T-helper 1 cell treated with Interleukin-12 subunit alpha and Interleukin-12 subunit beta and Interleukin-4 antibody, amounts not matched to agents 30 μg/mL and 1 μg/mL, for 36 hours (primary cell): ENCODE measurements around the gene GBP3.
"Not testable (repeated sequence)": the region's sequence is repeated elsewhere in the genome, so short reads cannot be mapped to it uniquely, and the experiment has no call there.

Experiments
- H3K27ac Mint-ChIP-seq: one replicate; pipeline ENCODE4 v1.8.0; 2021; ENCODE audit warnings: mild to moderate bottlenecking, mixed read lengths
- H3K27me3 Mint-ChIP-seq: one replicate; pipeline ENCODE4 v1.8.0; 2021; ENCODE audit warnings: low read depth, mixed read lengths
- H3K36me3 Mint-ChIP-seq: one replicate; pipeline ENCODE4 v1.8.0; 2021; ENCODE audit warnings: low read depth, mixed read lengths
- H3K4me1 Mint-ChIP-seq: one replicate; pipeline ENCODE4 v1.8.0; 2021; ENCODE audit warnings: low read depth, mixed read lengths
- H3K4me3 Mint-ChIP-seq: one replicate; pipeline ENCODE4 v1.8.0; 2021; ENCODE audit warnings: mild to moderate bottlenecking, moderate library complexity, mixed read lengths
- H3K9me3 Mint-ChIP-seq: one replicate; pipeline ENCODE4 v1.8.0; 2021; ENCODE audit warnings: mixed read lengths

The GBP3 gene, protein sequence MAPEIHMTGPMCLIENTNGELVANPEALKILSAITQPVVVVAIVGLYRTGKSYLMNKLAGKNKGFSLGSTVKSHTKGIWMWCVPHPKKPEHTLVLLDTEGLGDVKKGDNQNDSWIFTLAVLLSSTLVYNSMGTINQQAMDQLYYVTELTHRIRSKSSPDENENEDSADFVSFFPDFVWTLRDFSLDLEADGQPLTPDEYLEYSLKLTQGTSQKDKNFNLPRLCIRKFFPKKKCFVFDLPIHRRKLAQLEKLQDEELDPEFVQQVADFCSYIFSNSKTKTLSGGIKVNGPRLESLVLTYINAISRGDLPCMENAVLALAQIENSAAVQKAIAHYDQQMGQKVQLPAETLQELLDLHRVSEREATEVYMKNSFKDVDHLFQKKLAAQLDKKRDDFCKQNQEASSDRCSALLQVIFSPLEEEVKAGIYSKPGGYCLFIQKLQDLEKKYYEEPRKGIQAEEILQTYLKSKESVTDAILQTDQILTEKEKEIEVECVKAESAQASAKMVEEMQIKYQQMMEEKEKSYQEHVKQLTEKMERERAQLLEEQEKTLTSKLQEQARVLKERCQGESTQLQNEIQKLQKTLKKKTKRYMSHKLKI

DNA sequence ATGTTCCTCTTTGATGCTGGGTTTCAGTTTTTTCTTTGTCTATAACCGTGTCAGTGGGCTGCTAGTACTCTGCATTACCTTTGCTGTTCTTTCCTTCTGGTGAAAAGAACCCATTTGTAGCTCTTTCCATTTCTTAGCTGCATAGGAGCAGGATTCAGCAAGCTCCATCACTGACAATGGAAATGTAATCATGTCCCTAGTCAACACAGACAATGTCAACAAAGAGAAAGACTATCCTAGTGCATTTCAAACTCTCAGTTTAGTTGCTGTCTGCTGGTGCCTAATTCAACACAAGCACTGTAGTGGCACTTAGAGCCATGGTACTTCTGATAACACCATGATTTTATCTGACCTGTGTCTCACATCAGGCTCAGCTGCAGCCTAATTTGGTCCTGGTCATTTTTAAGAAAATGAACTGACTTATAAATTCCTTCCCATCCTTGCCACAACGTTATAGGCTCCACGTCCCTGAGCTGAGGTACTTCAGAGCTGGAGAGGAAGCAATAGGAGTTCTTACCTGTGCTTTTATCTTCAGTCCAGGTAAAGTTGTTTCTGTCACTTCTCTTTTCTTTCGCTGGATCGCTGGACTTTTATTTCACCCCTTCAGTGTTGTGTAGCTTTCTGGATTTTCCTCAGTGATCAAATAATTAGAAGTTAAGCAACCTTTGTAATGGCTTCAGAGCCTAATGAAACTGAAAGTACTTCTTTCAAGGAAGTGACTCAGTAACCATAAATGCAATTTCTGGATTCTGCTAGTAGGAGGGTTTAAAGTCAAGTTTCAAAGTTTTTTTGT is at the start of gene GBP3:
GBP3 (minus strand) TSS at position 700 of the 793 bp plus-strand sequence. CDS start 2,145 bp downstream, outside the sequence.
- H3K4me3 Mint-ChIP-seq = peak within 1 kb of the TSS; percentile 97
- peaks cover 47% of the 10 kb centered on the region for H3K36me3 Mint-ChIP-seq
- peaks cover 34% of the 10 kb centered on the region for H3K4me1 Mint-ChIP-seq
- peak within 1 kb of the TSS; percentile 84 for H3K27ac Mint-ChIP-seq
- H3K9me3 Mint-ChIP-seq = peaks cover 11% of the 10 kb centered on the region
- no peaks in the 10 kb centered on the region for H3K27me3 Mint-ChIP-seq

DNA sequence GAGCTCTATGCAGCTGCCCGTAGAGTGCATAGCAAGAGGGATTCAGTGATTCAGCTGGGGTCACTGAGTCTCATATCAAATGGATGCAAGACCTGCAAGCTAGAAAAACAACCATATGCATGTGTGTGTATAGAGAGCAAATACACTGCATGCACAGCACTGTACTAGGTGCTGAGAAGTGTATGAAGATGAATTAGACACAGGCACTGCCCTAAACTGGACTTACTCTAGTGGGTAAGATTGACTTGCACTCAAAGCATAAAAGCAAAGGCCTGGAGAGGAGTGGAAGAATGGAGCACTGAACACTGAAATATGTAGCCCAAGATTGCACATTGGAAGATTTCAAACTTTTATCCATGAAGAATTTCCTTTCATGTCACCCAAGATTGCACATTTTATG is 47.8 kb upstream of the GBP3 start:
- Mint-ChIP-seq H3K4me3 (peak overlapping the region; percentile 75), H3K27ac (peak overlapping the region; percentile 8)

DNA sequence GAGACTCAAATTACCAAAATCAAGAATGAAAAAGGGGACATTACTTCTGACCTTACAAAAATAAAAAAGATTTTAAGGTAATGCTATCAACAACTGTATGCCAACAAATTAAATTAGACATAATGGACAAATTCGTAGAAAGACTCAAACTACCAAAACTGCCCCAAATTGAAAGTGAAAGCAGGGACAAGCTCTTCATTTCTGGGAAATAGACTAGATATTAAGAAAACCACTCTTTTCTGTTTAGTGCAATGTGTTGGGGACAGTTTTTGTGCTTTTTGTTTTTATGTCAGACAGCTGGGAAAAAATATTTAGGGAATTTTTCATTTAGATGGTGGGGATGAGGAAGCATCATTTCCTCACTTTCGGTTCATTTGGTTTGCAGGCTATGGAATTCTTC is 47.3 kb upstream of the GBP3 start:
- Mint-ChIP-seq H3K4me3 (peak overlapping the region; percentile 75), H3K9me3 (peaks cover 18% of the 10 kb centered on the region), H3K27me3 (peaks cover 5% of the 10 kb centered on the region), H3K4me1 (peaks cover 26% of the 10 kb centered on the region), H3K27ac (peak overlapping the region; percentile 72), H3K36me3 (peaks cover 24% of the 10 kb centered on the region)

More for the DNA sequence above, 47.8 kb upstream of the GBP3 start:
- Mint-ChIP-seq H3K36me3 (peaks cover 24% of the 10 kb centered on the region), H3K27me3 (peaks cover 5% of the 10 kb centered on the region), H3K4me1 (peaks cover 25% of the 10 kb centered on the region), H3K9me3 (peaks cover 19% of the 10 kb centered on the region)

DNA sequence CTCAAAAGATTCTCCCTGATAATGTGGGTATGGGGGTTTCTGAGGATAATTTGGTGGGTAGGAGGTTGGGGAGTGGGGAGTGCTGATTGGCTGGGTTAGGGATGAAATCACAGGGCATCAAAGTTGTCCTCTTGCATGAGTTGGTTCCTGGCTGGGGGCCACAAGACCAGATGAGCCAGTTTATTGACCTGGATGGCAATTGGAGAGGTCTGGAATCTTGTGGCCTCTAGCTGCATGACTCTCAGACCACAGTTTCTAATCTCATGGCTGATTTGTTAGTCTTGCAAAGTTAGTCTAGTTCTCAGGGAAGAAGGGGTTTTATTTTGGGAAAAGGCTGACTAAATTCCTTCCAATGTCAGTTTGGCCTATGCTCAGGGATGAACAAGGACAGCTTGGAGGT is 45.6 kb upstream of the GBP3 start:
- H3K36me3 Mint-ChIP-seq = peaks cover 25% of the 10 kb centered on the region
- peaks cover 31% of the 10 kb centered on the region for H3K4me1 Mint-ChIP-seq
- no peak overlapping the region for H3K4me3 Mint-ChIP-seq
- H3K27me3 Mint-ChIP-seq = no peaks in the 10 kb centered on the region
- peaks cover 4% of the 10 kb centered on the region for H3K9me3 Mint-ChIP-seq
- H3K27ac Mint-ChIP-seq = peak overlapping the region; percentile 51

DNA sequence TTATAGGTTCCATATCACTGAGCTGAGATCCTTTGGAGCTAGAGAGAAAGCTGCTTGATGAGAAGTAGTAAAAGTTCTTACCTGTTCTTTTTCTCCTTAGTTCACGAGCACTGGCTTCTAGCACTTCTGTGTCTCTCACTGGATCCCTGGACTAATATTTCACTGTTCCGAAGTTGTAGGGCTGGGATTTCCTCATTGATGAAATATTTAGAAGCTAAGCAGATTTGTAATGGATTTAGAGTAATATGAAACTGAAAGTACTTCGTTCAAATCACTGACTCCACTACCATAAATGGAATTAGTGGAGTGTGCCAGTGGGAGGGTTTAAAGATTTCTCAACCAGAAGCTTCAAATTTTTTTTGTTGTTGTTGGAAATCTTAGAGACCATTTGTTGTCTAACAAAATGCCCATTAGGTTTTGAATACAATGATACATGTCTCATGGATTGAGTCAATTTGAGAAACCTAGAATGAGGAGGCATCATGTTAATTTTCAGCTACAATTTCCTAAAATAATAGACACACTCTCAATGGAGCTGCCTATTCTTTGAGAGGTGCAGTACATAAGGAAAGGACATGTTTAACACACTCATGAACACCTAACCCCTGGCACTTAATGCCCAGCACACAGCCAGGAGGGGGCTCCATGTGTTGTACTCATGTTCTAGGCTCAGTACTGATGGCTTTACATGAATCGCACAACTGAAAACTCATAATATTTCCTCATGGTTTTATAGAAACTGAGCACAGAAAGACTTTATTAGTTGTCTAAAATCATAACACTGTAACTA is 42.6 kb upstream of the GBP3 start, which contains the start of gene GBP1:
GBP1 (minus strand) TSS at position 130 of the 790 bp plus-strand sequence. CDS start 1,974 bp downstream, outside the sequence.
- Mint-ChIP-seq H3K4me3 (peak within 1 kb of the TSS; percentile 86), H3K27ac (peak within 1 kb of the TSS; percentile 91), H3K36me3 (peaks cover 44% of the 10 kb centered on the region), H3K27me3 (no peaks in the 10 kb centered on the region), H3K4me1 (peaks cover 46% of the 10 kb centered on the region), H3K9me3 (no peaks in the 10 kb centered on the region)

DNA sequence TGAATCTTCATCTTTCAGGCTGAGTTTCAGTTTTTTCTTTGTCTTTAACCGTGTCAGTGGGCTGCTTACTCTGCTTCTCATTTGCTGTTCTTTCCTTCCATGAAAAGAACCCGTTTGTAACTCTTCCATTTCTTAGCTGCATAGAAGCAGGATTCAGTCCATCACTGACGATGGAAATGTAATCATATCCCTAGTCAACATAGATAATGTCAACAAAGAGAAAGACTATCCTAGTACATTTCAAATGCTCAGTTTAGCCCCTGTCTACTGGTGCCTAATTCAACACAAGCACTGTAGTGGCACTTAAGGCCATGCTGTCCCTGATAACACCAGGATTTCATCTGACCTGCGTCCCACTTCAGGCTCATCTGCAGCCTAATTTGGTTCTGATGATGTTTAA is 42.0 kb upstream of the GBP3 start:
- Mint-ChIP-seq H3K27me3 (no peaks in the 10 kb centered on the region), H3K4me1 (peaks cover 45% of the 10 kb centered on the region), H3K27ac (peak overlapping the region; percentile 91), H3K36me3 (peaks cover 45% of the 10 kb centered on the region), H3K4me3 (peak overlapping the region; percentile 86), H3K9me3 (no peaks in the 10 kb centered on the region)

DNA sequence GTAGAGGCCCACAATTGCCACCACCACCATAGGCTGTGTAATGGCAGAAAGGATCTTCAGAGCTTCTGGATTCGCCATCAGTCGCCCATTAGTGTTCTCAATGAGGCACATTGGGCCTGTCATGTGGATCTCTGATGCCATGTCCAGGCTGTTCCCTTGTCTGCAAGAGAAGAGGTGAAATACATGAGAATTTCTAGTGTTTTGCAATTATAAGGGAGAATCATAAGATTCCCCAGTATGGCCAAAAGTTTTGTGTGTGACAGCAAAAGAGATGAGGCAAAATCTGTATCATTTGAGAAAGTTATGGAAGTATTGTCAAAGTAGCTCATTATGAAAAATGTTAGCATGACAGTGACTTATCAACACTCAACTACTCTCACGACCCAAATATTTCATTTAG is 40.4 kb upstream of the GBP3 start:
- peak overlapping the region; percentile 86 for H3K4me3 Mint-ChIP-seq
- H3K27me3 Mint-ChIP-seq = no peaks in the 10 kb centered on the region
- H3K36me3 Mint-ChIP-seq = peaks cover 55% of the 10 kb centered on the region
- H3K27ac Mint-ChIP-seq = no peak overlapping the region
- peaks cover 41% of the 10 kb centered on the region for H3K4me1 Mint-ChIP-seq
- no peaks in the 10 kb centered on the region for H3K9me3 Mint-ChIP-seq

DNA sequence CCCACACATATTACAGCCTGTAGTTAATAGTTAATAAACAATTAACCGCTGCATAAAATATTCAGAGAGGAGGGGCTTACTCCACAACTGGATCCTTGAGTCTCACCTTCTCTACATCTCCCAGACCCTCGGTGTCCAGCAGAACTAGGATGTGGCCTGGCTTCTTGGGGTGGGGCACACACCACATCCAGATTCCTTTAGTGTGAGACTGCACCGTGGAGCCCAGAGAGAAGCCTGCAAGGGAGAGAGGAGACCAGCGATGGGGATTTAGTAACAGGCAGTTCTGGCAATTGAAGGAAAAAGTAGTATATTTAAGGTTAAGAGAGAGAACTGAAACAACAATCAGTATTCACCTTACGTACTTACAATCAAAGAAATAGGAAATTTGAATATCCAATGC is 37.4 kb upstream of the GBP3 start:
- H3K9me3 Mint-ChIP-seq = no peaks in the 10 kb centered on the region
- no peak overlapping the region for H3K27ac Mint-ChIP-seq
- H3K4me3 Mint-ChIP-seq = no peak overlapping the region
- H3K27me3 Mint-ChIP-seq = no peaks in the 10 kb centered on the region
- peaks cover 79% of the 10 kb centered on the region for H3K36me3 Mint-ChIP-seq
- peaks cover 36% of the 10 kb centered on the region for H3K4me1 Mint-ChIP-seq

DNA sequence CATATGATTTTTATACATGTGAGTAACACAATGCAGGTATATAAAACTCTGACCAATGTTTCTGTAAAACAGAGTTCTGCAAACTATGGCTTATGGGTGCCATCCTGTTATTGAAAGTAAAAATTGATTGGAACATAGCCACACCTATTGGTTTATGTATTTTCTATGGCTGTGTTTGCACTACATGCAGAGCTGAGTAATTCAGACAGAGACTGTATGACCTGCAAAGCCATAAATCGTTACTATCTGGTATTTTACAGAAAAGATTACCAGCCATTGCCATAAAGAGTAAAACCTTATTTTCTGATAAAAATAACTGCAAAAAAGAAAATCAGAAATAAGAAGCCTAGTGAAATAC is 29.3 kb upstream of the GBP3 start:
- no peaks in the 10 kb centered on the region for H3K27me3 Mint-ChIP-seq
- H3K27ac Mint-ChIP-seq = no peak overlapping the region
- H3K9me3 Mint-ChIP-seq = no peaks in the 10 kb centered on the region
- H3K4me3 Mint-ChIP-seq = no peak overlapping the region
- peaks cover 62% of the 10 kb centered on the region for H3K36me3 Mint-ChIP-seq
- peaks cover 2% of the 10 kb centered on the region for H3K4me1 Mint-ChIP-seq

DNA sequence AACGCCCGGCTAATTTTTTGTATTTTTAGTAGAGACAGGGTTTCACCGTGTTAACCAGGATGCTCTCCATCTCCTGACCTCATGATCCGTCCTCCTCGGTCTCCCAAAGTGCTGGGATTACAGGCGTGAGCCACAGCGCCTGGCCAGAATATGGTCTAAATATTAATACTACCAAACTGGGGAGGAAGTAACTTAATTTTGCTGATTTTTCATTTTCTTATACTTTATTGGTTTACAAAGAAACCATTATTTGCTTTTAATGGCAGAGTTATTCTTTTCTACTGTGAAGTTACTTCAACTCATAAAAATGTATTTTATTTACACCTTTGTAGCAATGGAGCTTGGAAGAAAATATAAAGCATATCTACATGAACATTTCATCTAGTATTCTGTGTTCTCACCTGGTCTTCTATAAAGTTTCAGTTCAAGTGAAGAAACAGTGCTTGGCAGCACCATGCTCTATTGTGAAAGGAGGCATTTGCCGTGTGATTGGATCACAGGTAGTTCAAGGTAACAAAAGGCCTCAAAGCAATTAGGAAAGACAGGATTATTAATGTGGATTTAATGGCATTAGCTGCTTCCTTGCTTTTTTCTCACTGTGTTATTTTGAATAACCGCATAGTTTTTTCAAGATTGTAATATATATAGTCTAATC is 28.8 kb upstream of the GBP3 start:
- Mint-ChIP-seq H3K36me3 (peaks cover 56% of the 10 kb centered on the region), H3K9me3 (no peaks in the 10 kb centered on the region), H3K27me3 (no peaks in the 10 kb centered on the region), H3K4me3 (no peak overlapping the region), H3K4me1 (peaks cover 2% of the 10 kb centered on the region), H3K27ac (no peak overlapping the region)

DNA sequence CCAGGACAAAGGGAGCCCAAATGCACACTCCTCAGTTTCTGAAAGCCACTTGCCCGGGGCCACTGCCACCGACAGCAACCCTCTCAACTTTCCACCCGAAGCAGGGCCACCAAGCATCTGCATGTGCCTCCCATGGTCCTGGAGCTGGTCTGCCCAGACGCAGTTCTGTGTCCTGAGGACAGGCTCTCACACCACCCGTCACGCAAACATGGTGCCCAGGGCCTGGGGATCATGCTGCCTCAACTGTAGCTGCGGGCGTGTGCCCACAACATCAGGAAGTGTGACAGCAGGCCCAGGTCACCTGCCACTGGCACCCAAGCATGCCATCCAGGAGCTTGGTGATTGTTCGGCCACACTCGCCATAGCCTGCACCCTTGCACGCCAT is 28.0 kb upstream of the GBP3 start:
- H3K27me3 Mint-ChIP-seq = no peaks in the 10 kb centered on the region
- H3K9me3 Mint-ChIP-seq = no peaks in the 10 kb centered on the region
- H3K4me3 Mint-ChIP-seq = no peak overlapping the region
- no peak overlapping the region for H3K27ac Mint-ChIP-seq
- peaks cover 2% of the 10 kb centered on the region for H3K4me1 Mint-ChIP-seq
- H3K36me3 Mint-ChIP-seq = peaks cover 50% of the 10 kb centered on the region

DNA sequence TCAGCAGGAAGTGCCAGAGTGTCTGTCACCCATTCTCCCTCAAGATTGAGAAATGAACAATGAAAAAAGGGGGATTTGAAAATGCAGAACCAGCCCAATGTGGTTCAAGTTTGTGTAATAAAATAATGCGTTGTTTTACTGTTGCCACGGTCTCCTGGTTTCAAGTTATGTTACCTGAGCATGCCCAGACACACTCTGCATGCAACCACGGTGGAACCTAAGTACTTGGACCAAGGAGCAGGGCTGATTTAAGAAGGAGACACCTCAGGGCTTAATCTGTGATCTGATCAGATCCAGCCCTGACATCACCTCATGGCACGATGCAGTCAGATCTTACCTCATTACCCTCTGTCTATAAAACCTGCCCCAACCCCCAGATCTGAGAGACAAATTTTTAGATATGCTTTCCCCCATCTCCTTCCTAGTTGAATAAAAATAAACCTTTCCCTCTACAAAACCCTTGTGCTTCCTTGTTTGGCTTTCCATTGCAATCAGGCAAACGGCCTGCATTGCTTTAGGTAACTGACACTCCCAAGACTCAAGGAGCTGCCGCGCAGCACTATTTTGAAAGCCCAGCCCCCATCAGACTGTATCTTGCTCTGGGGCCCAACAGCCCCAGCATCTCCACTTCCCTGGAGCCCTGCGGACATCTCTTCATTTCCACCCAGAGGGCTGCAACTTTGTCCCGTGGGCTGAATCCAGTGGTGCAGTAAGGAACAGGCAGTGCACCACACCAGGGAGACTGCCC is 27.4 kb upstream of the GBP3 start:
- not testable (repeated sequence) for H3K9me3 Mint-ChIP-seq, H3K27me3 Mint-ChIP-seq, H3K4me3 Mint-ChIP-seq, H3K4me1 Mint-ChIP-seq
- H3K36me3 Mint-ChIP-seq = peaks cover 46% of the 10 kb centered on the region
- peak overlapping the region; percentile 12 for H3K27ac Mint-ChIP-seq

DNA sequence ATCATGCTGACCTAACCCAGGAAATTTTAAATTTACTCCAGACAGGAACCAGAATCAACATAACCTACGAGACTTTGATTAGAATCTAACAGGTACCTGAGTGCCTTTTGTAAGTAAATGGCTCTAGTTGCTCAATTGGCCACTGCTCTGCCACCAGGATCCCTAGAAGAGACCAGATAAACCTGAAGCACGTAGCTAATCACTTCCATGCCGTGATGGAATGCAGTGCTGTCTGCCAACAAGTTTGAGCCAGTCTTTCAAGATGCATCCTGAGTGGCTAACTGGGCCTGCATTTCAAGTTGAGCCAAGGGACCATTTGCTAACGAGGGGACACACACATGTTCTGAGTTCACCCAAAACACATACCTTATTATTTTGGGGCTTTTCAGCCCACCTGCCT is 26.5 kb upstream of the GBP3 start:
- not testable (repeated sequence) for H3K27me3 Mint-ChIP-seq, H3K9me3 Mint-ChIP-seq, H3K4me1 Mint-ChIP-seq, H3K4me3 Mint-ChIP-seq, H3K27ac Mint-ChIP-seq
- peaks cover 38% of the 10 kb centered on the region for H3K36me3 Mint-ChIP-seq
